ENCODE data around the gene CEP170B.
"Not testable (repeated sequence)": the region's sequence is repeated elsewhere in the genome, so short reads cannot be mapped to it uniquely, and the experiment has no call there.

CEP170B gene

DNA sequence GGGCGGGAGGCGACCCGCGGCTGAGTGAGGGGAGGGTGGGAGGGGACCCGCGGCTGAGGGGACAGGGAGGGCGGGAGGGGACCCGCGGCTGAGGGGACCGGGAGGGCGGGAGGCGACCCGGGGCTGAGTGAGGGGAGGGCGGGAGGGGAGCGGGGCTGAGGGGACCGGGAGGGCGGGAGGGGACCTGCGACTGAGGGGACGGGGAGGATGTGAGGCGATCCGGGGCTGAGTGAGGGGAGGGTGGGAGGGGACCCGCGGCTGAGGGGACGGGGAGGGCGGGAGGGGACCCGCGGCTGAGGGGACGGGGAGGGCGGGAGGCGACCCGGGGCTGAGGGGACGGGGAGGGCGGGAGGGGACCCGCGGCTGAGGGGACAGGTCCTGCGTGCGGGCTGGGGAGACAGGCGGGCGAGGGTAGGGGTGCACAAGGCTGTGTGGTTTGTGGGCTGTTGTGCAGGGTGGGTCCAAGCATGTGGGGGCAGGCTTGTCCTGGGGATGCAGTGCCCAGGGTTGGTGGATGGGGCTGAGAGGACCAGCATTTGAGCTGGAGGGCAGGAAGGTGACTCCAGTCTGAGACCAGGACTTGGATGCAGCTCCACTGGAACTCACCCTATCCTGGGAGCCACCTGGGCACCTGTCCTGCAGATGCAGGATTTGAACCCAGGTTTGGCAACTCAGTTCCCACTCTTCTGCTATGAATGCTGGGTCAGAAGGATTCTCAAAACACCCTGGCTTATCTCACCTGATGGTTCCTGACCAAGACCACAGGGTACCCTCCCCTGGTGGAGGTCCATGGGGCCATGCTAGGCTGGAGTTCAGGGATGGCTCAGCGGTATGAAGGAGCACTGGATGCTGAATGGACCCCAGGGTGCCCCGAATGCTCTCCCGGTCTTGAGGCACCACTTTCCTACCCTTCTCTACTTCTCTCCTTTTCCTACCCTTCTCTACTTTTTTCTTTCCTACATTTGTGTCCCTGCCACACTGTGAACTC is 69.0 kb downstream of the CEP170B start:
- no peak for DNase-seq

- no peak for DNase-seq
Measured at GRCh38 chr14:104935026-104935650, 70.1 kb downstream of the CEP170B start.

DNA sequence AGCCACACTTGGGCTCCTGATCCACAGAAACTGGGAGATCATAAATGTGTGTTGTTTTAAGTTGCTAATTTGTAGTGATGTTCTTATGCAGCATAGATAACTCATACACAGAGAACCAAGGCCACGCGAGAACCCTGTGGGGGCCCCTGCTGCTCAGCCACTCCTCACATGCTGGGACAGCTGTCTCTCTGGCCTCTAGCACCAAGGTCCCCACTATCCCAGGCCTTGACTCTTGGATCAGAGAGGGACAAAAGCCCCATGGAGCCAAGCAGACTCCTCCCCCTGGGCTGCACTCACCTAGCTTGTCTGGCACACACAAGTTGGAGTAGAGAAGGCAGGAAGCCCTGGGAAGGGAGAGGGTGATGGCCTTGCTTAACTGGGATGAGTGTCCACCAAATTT is 70.9 kb downstream of the CEP170B start:
- no peak for DNase-seq

DNA sequence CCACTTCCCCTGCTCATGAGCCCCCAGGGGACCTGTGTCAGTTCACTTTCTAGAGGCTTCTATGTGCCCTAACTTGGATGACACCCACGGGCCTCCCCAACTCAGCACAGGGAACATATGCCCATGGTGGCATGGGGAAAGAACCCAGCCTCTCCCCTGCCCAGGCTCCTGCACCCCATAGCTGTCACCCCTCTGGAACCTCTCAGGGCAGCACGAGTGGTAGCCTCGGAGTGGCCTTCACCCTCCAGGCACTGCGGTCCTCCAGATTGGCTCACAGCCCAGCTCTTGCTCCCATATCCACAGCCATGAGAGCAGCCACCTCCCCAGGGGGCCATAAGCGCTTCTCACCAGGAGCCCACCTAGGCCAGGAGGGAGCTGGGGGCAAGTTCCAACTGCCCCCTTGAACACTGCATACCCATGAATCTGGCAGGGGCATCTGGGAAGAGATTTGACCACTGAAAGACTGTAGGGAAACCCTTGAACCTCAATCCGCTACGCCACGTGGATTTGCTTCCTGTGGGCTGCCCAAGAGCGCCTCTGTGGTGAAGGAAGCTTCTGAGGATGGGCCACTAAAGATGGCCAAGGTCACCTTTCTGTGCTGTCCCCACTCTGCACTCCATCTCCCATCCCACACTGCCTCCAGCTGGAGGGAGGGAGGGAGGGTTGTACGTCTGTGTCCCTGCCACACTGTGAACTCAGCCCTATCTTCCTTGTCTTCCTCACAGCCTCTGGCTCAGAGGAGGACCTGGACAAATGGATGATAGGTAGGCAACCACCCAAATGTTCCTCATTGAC is 71.5 kb downstream of the CEP170B start:
- no peak for DNase-seq

DNA sequence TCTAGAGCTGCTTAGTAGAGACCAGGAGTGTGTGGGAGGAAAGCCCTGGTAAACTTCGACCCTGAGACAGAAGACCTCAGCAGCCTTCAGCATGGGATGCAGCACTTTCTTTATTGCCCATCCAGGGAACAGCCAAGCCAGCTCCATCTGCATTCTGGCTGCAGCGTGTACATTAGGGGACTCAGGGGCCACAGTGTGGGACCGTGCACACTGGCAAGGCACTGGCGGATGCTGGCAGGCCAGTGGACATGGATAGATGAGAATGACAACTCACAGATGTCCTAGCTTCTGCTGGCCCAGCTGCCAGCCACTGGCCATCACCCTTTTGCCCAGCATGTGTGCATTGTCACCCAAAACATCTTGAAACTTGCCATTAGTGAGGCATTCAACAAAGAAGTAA is 72.1 kb downstream of the CEP170B start:
- DNase-seq: no peak

DNA sequence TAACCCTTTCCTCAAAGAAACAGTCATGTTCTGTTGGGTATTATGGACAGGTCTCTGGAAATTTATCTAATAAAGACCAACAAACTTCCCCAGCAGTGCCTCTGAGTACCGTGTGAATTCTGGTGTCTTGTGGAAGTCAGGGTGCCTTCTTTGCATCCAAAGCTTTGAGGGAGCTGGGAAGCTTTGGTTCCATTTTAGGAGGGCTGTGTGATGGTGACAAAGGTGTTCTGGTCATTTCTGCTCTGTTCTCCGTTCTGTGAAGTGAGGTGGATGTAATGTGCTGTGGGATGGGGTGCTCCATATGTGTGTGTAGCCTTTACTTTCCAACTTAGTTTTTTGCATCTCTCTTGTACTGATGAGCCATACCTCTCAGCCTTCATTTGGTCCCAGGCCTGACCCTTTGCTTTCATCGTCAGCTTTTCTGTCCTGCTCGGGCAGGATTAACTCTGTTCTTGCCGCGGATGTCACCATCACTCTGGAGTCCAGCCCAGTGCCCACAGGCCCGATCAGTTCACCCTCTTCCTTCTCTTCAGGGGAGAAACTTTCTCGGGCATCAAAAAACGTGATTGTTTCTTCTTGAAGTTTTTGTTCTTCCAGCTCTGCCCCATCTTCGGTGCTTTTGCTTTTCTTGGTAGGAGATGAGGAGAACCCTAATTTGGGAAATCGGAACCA is 72.8 kb downstream of the CEP170B start:
- DNase-seq: no peak

DNA sequence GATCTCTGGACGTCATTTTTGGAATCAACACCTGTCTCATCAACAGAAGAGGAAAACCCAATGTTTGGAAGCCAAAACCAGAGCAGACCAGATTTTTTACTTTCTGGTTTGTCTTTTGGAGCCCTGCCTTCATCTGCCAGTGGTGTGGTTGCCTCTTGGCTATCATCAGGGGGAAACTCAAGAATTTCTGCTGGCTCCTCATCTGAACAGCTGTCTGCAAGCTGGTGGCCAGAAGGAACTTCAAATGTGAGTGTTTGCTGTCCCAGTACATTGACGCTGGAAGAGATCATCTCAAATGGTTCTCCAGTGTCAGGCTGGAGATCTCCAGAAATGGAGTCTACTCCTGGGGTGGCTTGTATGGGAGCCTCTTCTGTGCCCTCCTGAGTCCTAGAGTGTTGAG is 73.4 kb downstream of the CEP170B start:
- no peak for DNase-seq

DNA sequence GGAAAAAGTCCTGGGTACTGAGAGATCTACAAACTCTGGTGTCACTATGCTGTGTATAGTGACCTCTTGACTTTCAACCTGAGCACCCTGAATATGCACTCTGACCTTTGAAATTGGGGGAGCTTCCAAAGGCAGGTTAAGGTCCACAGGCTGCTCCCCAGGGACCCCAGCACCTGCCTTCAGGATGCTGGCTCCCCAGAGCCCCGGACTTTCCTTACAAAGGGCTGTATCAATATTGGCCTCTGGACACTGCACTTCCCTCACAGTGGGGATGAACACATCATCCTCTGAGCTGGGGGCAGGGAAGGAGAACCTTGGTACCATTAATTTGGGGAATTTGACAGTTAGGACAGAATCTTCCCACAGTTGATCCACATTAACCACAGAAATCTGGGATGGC is 73.9 kb downstream of the CEP170B start:
- no peak for DNase-seq

GRCh38 chr14:104939666-104940410 is 74.8 kb downstream of the CEP170B start:
- no peak for DNase-seq

DNA sequence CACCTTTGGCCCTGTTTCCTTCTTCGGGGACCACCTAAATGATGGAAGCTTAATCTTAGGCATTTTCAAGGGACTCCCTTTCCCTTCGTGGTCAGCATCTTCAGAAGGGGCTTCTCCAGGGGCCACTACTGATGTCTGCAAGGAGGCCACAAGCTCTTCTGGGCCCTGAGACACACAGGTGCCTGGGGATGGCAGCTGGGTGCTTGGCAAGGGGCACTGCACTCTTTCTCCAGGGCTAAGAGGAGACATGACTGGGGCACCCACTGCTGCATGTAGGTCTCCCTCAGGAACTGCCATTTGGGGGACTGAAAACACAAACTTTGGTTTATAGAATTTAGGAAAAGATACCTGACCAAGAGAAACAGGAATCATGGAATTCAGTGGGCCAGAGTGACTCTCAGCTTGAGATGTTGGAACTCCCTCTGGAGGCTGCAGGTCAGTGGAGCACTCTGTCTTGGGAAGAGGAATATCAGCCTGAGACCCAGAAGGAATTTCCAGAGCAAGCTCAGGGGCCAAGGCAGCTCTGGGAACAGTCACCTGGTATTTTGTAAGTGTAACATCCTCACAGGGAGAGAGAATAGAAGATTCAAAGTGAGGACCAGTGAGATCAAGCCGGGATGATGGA is 75.6 kb downstream of the CEP170B start:
- no peak for DNase-seq

- no peak for DNase-seq
Measured at GRCh38 chr14:104941508-104942365, 76.7 kb downstream of the CEP170B start.

DNA sequence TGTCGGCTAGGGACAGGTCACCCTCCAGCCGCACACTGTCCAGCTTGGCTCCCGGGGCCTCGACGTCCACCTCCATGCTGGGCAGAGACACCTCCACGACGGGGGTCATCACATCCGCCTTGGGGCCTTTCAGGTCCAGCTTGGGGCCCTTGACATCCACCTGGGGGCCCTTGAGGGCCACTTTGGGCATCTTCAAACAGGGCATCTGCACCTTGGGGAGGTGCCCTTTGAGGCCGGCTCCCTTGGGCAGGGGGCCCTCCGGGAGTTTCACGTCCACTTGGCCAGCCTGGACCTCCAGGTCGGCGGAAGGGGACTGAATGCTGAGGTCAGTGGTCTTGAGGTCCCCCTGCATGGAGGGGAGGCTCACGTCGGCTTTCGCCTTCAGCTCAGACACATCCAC is 77.5 kb downstream of the CEP170B start:
- no peak for DNase-seq

DNA sequence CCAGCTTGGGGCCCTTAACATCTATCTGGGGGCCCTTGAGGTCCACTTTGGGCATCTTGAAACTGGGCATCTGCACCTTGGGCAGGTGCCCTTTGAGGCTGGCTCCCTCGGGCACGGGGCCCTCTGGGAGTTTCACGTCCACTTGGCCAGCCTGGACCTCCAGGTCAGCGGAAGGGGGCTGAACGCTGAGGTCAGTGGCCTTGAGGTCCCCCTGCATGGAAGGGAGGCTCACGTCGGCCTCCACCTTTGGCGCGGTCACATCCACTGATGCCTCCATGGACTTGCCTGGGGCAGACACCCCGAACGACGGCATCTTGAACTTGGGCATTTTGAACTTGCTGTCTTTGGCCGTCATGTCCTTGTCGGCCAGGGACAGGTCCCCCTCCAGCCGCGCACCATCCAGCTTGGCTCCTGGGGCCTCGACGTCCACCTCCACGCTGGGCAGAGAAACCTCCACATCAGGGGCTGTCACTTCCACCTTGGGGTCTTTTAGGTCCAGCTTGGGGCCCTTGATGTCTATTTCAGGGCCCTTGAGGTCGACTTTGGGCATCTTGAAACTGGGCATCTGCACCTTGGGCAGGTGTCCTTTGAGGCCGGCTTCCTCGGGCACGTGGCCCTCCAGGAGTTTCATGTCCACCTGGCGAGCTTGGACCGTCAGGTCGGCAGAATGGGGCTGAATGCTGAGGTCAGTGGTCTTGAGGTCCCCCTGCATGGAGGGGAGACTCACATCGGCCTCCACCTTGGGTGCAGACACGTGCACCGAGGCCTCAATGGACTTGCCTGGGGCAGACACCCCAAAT is 78.3 kb downstream of the CEP170B start:
- DNase-seq: not testable (repeated sequence)

- DNase-seq: not testable (repeated sequence)
Measured at GRCh38 chr14:104944016-104944308, 78.9 kb downstream of the CEP170B start.

GRCh38 chr14:104944436-104945205 is 79.6 kb downstream of the CEP170B start:
- DNase-seq: not testable (repeated sequence)

- not testable (repeated sequence) for DNase-seq
Measured at GRCh38 chr14:104945266-104945665, 80.2 kb downstream of the CEP170B start.

All from NCI-H526 treated with DMSO at 0.1 percent for 48 hours (cell line).